GM21528 (cell line): Measurements from ENCODE around the gene MAN2B2.

Experiments
- ATAC-seq: cut with Tn5 transposase; IDR thresholded peaks from one replicate; pipeline ENCODE4 v1.9.1; 2021; ENCODE audit warnings: mild to moderate bottlenecking, moderate library complexity; ENCODE audit not compliant: unreplicated experiment, low FRiP score

The MAN2B2 gene

GRCh38 chr4:6546091-6546490 is 28.9 kb upstream of the MAN2B2 start:
- no peak for ATAC-seq

- no peak for ATAC-seq
Observed at GRCh38 chr4:6546681-6547447, 28.1 kb upstream of the MAN2B2 start.

GRCh38 chr4:6548201-6548881 is 26.6 kb upstream of the MAN2B2 start:
- no peak for ATAC-seq

- ATAC-seq, result no peak
Observed at GRCh38 chr4:6548882-6549230, 26.1 kb upstream of the MAN2B2 start.

- ATAC-seq, result no peak
Observed at GRCh38 chr4:6549445-6549844, 25.5 kb upstream of the MAN2B2 start.

- ATAC-seq, result no peak
Observed at GRCh38 chr4:6549890-6550620, 24.9 kb upstream of the MAN2B2 start.

- no peak for ATAC-seq
Observed at GRCh38 chr4:6550821-6551220, 24.2 kb upstream of the MAN2B2 start.

GRCh38 chr4:6551660-6552059 is 23.3 kb upstream of the MAN2B2 start:
- no peak for ATAC-seq

GRCh38 chr4:6555519-6555918 is 19.5 kb upstream of the MAN2B2 start:
- no peak for ATAC-seq

- no peak for ATAC-seq
Observed at GRCh38 chr4:6556263-6556662, 18.7 kb upstream of the MAN2B2 start.

GRCh38 chr4:6557185-6557584 is 17.8 kb upstream of the MAN2B2 start:
- ATAC-seq, result no peak

- ATAC-seq, result no peak
Observed at GRCh38 chr4:6557856-6558255, 17.1 kb upstream of the MAN2B2 start.

- no peak for ATAC-seq
Observed at GRCh38 chr4:6560416-6561172, 14.4 kb upstream of the MAN2B2 start.

- no peak for ATAC-seq
Observed at GRCh38 chr4:6561173-6561516, 13.8 kb upstream of the MAN2B2 start.

GRCh38 chr4:6561706-6562371 is 13.2 kb upstream of the MAN2B2 start:
- ATAC-seq, result no peak

GRCh38 chr4:6562931-6563901 is 11.8 kb upstream of the MAN2B2 start:
- no peak for ATAC-seq

- no peak for ATAC-seq
Observed at GRCh38 chr4:6563935-6564645, 10.9 kb upstream of the MAN2B2 start.

GRCh38 chr4:6565691-6566390 is 9.1 kb upstream of the MAN2B2 start:
- no peak for ATAC-seq
